Osteoblast (primary cell): Measurements from ENCODE around the gene LRRTM4. TPM values are rescaled to one million over a fixed set of nuclear protein-coding genes. Genes with fewer than 3 reads are reported as not detected.

ENCODE experiments used
- DNase-seq: peaks from one replicate; pipeline ENCODE4 v3.0.0; 2011; ENCODE audit warnings: low spot score, mixed read lengths; ENCODE audit not compliant: insufficient read length; ENCODE audit errors: missing footprints
- H2AFZ ChIP-seq: 2 replicates; pipeline ENCODE4 v1.6.0; 2011; ENCODE audit warnings: mild to moderate bottlenecking, low read length
- H3K27ac ChIP-seq: 2 replicates; pipeline ENCODE4 v1.5.1; 2011; ENCODE audit warnings: mild to moderate bottlenecking, low read depth, low read length, moderate library complexity
- H3K27me3 ChIP-seq: 2 replicates; pipeline ENCODE4 v1.6.0; 2012; ENCODE audit warnings: mild to moderate bottlenecking, control low read depth, inconsistent platforms, low read length, moderate library complexity; ENCODE audit not compliant: insufficient read depth
- H3K36me3 ChIP-seq: 2 replicates; pipeline ENCODE4 v1.5.1; 2011; ENCODE audit warnings: mild to moderate bottlenecking, low read length, control low read depth, moderate library complexity; ENCODE audit not compliant: insufficient read depth
- H3K4me1 ChIP-seq: 2 replicates; pipeline ENCODE4 v1.5.1; 2011; ENCODE audit warnings: mild to moderate bottlenecking, low read length, control low read depth, moderate library complexity; ENCODE audit not compliant: insufficient read depth
- H3K4me2 ChIP-seq: 2 replicates; pipeline ENCODE4 v1.6.0; 2011; ENCODE audit warnings: mild to moderate bottlenecking, low read length; ENCODE audit not compliant: insufficient read depth
- H3K4me3 ChIP-seq: fragments of 200-600 bp; sonication (generic); 3 replicates; pipeline ENCODE4 v1.5.1; 2012; ENCODE audit warnings: mild to moderate bottlenecking, low read length, inconsistent platforms; ENCODE audit not compliant: insufficient read depth
- H3K79me2 ChIP-seq: 2 replicates; pipeline ENCODE4 v1.6.0; 2012; ENCODE audit warnings: mild to moderate bottlenecking, low read length, control low read depth, inconsistent platforms; ENCODE audit not compliant: insufficient read depth
- H3K9me3 ChIP-seq: 2 replicates; pipeline ENCODE4 v1.5.1; 2011; ENCODE audit warnings: low read depth, low read length, control low read depth
- H4K20me1 ChIP-seq: 2 replicates; pipeline ENCODE4 v1.6.0; 2012; ENCODE audit warnings: mild to moderate bottlenecking, low read length, control low read depth; ENCODE audit not compliant: insufficient read depth
- CTCF ChIP-seq: IDR thresholded peaks from 2 replicates; pipeline ENCODE4 v1.5.1; 2011; ENCODE audit warnings: mild to moderate bottlenecking, low read depth, low read length, moderate library complexity; ENCODE audit errors: extremely low read depth
- total RNA-seq: library from RNA; depleted of rRNA; stranded (reverse); fragments of >200 nt; gene quantifications from 2 replicates; pipeline ENCODE4 v1.2.3, GENCODE V29; 2012

LRRTM4 gene
- total RNA-seq, 1 donor, result not detected

- H3K27ac ChIP-seq, result no peak overlapping the region
- H2AFZ ChIP-seq, result no peak overlapping the region
- H3K36me3 ChIP-seq, result no peaks in the 10 kb centered on the region
- H3K27me3 ChIP-seq, result no peaks in the 10 kb centered on the region
- no peak for DNase-seq
- TF ChIP-seq CTCF, result no peak
- no peaks in the 10 kb centered on the region for H3K4me1 ChIP-seq
- no peak overlapping the region for H3K4me2 ChIP-seq
- H3K4me3 ChIP-seq, result no peak overlapping the region
- H3K9me3 ChIP-seq, result no peaks in the 10 kb centered on the region
- no peaks in the 10 kb centered on the region for H4K20me1 ChIP-seq
- H3K79me2 ChIP-seq, result no peaks in the 10 kb centered on the region
These were observed 544.1 kb downstream of the LRRTM4 start for GRCh38 chr2:76977846-76978727.

GRCh38 chr2:76975752-76976151 is 546.4 kb downstream of the LRRTM4 start:
- Histone ChIP-seq H3K4me3 (no peak overlapping the region), H3K4me2 (no peak overlapping the region), H3K36me3 (no peaks in the 10 kb centered on the region), H3K9me3 (peaks cover 2% of the 10 kb centered on the region), H3K4me1 (no peaks in the 10 kb centered on the region), H4K20me1 (no peaks in the 10 kb centered on the region), H3K79me2 (no peaks in the 10 kb centered on the region), H3K27ac (no peak overlapping the region), H2AFZ (no peak overlapping the region), H3K27me3 (no peaks in the 10 kb centered on the region)
- DNase-seq, result no peak
- no peak for TF ChIP-seq CTCF

GRCh38 chr2:76973610-76974009 is 548.6 kb downstream of the LRRTM4 start:
- Histone ChIP-seq H3K9me3 (peaks cover 2% of the 10 kb centered on the region), H3K27me3 (no peaks in the 10 kb centered on the region), H3K4me3 (no peak overlapping the region), H3K27ac (no peak overlapping the region), H3K4me2 (no peak overlapping the region), H3K79me2 (no peaks in the 10 kb centered on the region), H3K4me1 (no peaks in the 10 kb centered on the region), H4K20me1 (no peaks in the 10 kb centered on the region), H3K36me3 (no peaks in the 10 kb centered on the region), H2AFZ (no peak overlapping the region)
- no peak for TF ChIP-seq CTCF
- no peak for DNase-seq

- DNase-seq, result no peak
- no peak overlapping the region for H3K27ac ChIP-seq
- no peak overlapping the region for H3K4me3 ChIP-seq
- no peaks in the 10 kb centered on the region for H3K4me1 ChIP-seq
- H2AFZ ChIP-seq, result no peak overlapping the region
- H3K79me2 ChIP-seq, result no peaks in the 10 kb centered on the region
- no peaks in the 10 kb centered on the region for H3K36me3 ChIP-seq
- H3K4me2 ChIP-seq, result no peak overlapping the region
- H3K27me3 ChIP-seq, result no peaks in the 10 kb centered on the region
- H4K20me1 ChIP-seq, result no peaks in the 10 kb centered on the region
- H3K9me3 ChIP-seq, result peaks cover under 1% of the 10 kb centered on the region
- TF ChIP-seq CTCF, result no peak
These were observed 556.4 kb downstream of the LRRTM4 start for GRCh38 chr2:76965772-76966171.
